Mucosa of gallbladder (tissue), 1 donor: Measurements from ENCODE around the gene C15orf62. TPM values are rescaled to one million over a fixed set of nuclear protein-coding genes. Genes with fewer than 3 reads are reported as not detected.

Source experiments
- DNase-seq: peaks from one replicate; pipeline ENCODE4 v3.0.0-alpha.2; 2020; ENCODE audit warnings: low spot score
- total RNA-seq: library from RNA; stranded (reverse); gene quantifications from one replicate; pipeline ENCODE4 v1.2.1, GENCODE V29; 2021
- donor health status: DM: no; HTN: no; CAD: no.

Gene C15orf62
- total RNA-seq, 1 donor from 2014 or later: 1.4 TPM

GRCh38 chr15:40782609-40783227 is 12.9 kb downstream of the C15orf62 start:
- peak; percentile 70 for DNase-seq

GRCh38 chr15:40785164-40785563 is 15.4 kb downstream of the C15orf62 start:
- DNase-seq: no peak

- no peak for DNase-seq
These were observed 16.0 kb downstream of the C15orf62 start for GRCh38 chr15:40785814-40786213.

GRCh38 chr15:40787344-40787841 is 17.6 kb downstream of the C15orf62 start:
- DNase-seq: peak; percentile 85

GRCh38 chr15:40787991-40788390 is 18.2 kb downstream of the C15orf62 start:
- no peak for DNase-seq

- no peak for DNase-seq
These were observed 19.3 kb downstream of the C15orf62 start for GRCh38 chr15:40789119-40789518.

- no peak for DNase-seq
These were observed 20.2 kb downstream of the C15orf62 start for GRCh38 chr15:40789999-40790398.

GRCh38 chr15:40790718-40791117 is 20.9 kb downstream of the C15orf62 start:
- no peak for DNase-seq

GRCh38 chr15:40792394-40792793 is 22.6 kb downstream of the C15orf62 start:
- DNase-seq: no peak

GRCh38 chr15:40793216-40793989 is 23.6 kb downstream of the C15orf62 start:
- DNase-seq: peak; percentile 92

- no peak for DNase-seq
These were observed 26.3 kb downstream of the C15orf62 start for GRCh38 chr15:40796041-40796440.

GRCh38 chr15:40796512-40796911 is 26.7 kb downstream of the C15orf62 start:
- DNase-seq: no peak

GRCh38 chr15:40799523-40799922 is 29.7 kb downstream of the C15orf62 start:
- no peak for DNase-seq

- no peak for DNase-seq
These were observed 33.3 kb downstream of the C15orf62 start for GRCh38 chr15:40803076-40803475.

- DNase-seq: no peak
These were observed 33.9 kb downstream of the C15orf62 start for GRCh38 chr15:40803688-40804087.

- DNase-seq: no peak
These were observed 36.9 kb downstream of the C15orf62 start for GRCh38 chr15:40806672-40807027.

- peak; percentile 97 for DNase-seq
These were observed 37.5 kb downstream of the C15orf62 start, which contains the start of the genes DNAJC17 and ZFYVE19 for GRCh38 chr15:40807028-40807887. DNAJC17 (minus strand) TSS chr15:40807473; CDS start chr15:40807446, 27 bp downstream. ZFYVE19 (plus strand) TSS chr15:40807089; CDS start chr15:40807590, 501 bp downstream.

GRCh38 chr15:40807888-40808461 is 38.2 kb downstream of the C15orf62 start:
- DNase-seq: no peak

- no peak for DNase-seq
These were observed 39.2 kb downstream of the C15orf62 start for GRCh38 chr15:40808861-40809450.

GRCh38 chr15:40812721-40813425 is 43.1 kb downstream of the C15orf62 start:
- DNase-seq: no peak
